ENCODE data around the gene PAK4. TPM values are rescaled to one million over a fixed set of nuclear protein-coding genes. Genes with fewer than 3 reads are reported as not detected.
"Not testable (repeated sequence)": the region's sequence is repeated elsewhere in the genome, so short reads cannot be mapped to it uniquely, and the experiment has no call there.

The PAK4 gene
- total RNA-seq, 1 donor from 2014 or later, result 19.4 TPM

DNA sequence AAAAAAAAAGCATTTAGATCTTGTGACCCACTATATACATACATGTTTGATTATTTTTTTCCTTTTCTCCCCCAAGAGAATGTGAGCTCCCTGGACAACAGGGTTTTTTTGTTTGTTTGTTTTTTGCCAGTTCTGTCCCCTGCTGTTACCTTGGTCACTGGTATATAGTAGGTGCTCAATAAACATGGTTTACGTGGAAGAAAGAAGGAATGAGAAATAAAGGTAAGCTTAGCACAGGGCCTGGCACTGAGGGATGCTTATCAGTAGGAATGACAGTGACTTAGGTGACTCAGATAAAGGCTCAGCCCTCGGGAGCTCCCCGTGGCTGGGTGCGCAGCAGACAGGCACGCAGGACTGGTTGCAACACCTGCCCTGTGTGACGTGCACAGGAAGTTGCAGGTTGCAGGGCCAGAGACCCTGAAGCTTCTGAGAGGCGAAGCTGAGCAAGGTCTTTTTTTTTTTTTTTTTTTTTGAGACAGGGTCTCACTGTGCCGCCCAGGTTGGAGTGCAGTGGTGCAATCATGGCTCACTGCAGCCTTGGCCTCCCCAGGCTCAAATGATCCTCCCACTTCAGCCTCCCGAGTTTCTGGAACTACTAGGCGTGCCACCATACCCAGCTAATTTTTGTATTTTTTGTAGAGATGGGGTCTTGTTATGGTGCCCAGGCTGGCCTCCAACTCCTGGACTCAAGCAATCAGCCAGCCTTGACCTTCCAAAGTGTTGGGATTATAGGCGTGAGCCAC lies 10.3 kb upstream of the PAK4 start:
- peaks cover 8% of the 10 kb centered on the region for H3K4me1 ChIP-seq
- H3K27me3 ChIP-seq, result no peaks in the 10 kb centered on the region
- intact Hi-C loops (cut with DNase I), result no loop called here
- H3K36me3 ChIP-seq, result no peaks in the 10 kb centered on the region
- no peak overlapping the region for H3K27ac ChIP-seq
- H3K4me3 ChIP-seq, result no peak overlapping the region
- no peak for DNase-seq (ENCODE audit: extremely low spot score in 2 of 2)
- TF ChIP-seq, protein P1, sequence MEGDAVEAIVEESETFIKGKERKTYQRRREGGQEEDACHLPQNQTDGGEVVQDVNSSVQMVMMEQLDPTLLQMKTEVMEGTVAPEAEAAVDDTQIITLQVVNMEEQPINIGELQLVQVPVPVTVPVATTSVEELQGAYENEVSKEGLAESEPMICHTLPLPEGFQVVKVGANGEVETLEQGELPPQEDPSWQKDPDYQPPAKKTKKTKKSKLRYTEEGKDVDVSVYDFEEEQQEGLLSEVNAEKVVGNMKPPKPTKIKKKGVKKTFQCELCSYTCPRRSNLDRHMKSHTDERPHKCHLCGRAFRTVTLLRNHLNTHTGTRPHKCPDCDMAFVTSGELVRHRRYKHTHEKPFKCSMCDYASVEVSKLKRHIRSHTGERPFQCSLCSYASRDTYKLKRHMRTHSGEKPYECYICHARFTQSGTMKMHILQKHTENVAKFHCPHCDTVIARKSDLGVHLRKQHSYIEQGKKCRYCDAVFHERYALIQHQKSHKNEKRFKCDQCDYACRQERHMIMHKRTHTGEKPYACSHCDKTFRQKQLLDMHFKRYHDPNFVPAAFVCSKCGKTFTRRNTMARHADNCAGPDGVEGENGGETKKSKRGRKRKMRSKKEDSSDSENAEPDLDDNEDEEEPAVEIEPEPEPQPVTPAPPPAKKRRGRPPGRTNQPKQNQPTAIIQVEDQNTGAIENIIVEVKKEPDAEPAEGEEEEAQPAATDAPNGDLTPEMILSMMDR (IDR thresholded peaks at IDR 0.05), result no peak
- TF ChIP-seq POLR2A (IDR thresholded peaks at IDR 0.05), result no peak
- TF ChIP-seq POLR2AphosphoS5 (IDR thresholded peaks at IDR 0.05; ENCODE audit: insufficient read depth in 1 of 2, low read depth in 1 of 2), result no peak
- H3K9me3 ChIP-seq, result no peaks in the 10 kb centered on the region

DNA sequence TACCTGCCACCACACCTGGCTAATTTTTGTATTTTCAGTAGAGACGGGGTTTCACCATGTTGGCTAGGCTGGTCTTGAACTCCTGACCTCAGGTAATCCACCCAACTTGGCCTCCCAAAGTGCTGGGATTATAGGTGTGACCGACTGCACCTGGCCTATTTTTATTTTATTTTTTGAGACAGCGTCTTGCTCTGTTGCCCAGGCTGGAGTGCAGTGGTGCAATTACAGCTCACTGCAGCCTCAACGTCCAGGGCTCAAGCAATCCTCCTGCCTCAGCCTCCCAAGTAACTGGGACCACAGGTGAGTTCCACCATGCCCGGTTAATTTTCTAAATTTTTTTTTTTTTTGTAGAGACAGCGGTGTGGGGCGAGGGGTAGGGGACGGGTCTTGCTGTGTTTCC lies 8.6 kb upstream of the PAK4 start:
- H3K27me3 ChIP-seq, H3K27ac ChIP-seq: not testable (repeated sequence)

DNA sequence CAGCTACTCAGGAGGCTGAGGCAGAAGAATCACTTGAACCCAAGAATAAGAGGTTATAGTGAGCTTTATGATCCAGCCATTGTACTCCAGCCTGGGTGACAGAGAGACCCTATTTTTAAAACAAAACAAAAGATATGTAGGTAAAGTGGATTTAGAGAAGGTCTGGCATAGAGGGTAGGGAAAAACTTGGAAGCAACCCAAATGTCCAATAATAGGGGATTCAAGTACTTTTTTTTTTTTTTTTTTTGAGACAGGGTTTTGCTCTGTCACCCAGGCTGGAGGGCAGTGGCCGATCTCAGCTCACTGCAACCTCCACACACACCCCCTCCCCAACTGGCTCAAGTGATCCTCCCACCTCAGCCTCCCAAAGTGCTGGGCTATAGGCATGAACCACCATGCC lies 5.8 kb upstream of the PAK4 start:
- intact Hi-C loops (cut with DNase I), result loop anchor here (5.0 to 10.0 kb wide), 2 partner anchors 62 to 355 kb away; no protein-coding TSS in a partner anchor
- no peak overlapping the region for H3K27ac ChIP-seq
- no peaks in the 10 kb centered on the region for H3K36me3 ChIP-seq
- no peaks in the 10 kb centered on the region for H3K27me3 ChIP-seq
- DNase-seq (ENCODE audit: extremely low spot score in 2 of 2), result no peak
- no peaks in the 10 kb centered on the region for H3K9me3 ChIP-seq
- no peak overlapping the region for H3K4me3 ChIP-seq
- H3K4me1 ChIP-seq, result no peaks in the 10 kb centered on the region
- TF ChIP-seq, protein P1 (IDR thresholded peaks at IDR 0.05), result no peak
- TF ChIP-seq POLR2AphosphoS5 (IDR thresholded peaks at IDR 0.05; ENCODE audit: insufficient read depth in 1 of 2, low read depth in 1 of 2) (no peak), POLR2A (IDR thresholded peaks at IDR 0.05) (no peak)

More for the DNA sequence above, 8.6 kb upstream of the PAK4 start:
- intact Hi-C loops (cut with DNase I); H3K9me3 ChIP-seq; H3K4me1 ChIP-seq; H3K36me3 ChIP-seq; DNase-seq (ENCODE audit: extremely low spot score in 2 of 2); H3K4me3 ChIP-seq: not testable (repeated sequence)

DNA sequence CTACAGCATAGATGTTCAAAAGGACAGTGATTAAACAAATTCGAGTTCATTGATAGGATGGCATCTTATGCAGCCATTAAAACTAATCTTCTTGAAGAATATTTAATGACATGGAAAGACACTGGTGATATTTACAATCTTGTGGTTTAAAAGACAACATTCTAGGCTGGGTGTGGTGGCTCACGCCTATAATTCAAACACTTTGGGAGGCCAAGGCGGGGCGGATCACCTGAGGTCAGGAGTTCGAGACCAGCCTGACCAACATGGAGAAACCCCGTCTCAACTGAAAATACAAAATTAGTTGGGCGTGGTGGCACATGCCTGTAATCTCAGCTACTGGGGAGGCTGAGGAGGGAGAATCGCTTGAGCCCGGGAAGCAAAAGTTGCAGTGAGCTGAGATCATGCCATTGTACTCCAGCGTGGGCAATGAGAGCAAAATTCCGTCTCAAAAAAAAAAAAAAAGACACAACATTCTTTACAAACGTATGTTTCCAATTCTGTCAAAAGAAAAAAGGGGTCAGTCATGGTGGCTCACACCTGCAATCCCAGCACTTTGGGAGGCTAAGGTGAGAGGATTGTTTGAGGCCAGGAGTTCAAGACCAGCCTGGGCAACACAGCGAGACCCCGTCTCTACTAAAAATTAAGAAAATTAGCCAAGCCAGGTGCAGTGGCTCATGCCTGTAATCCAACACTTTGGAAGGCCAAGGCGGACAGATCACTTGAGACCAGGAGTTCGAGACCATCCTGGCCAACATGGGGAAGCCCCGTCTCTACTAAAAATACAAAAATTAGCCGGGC lies 2.5 kb upstream of the PAK4 start:
- intact Hi-C loops (cut with DNase I), result loop anchor here (2.0 to 10.0 kb wide), 3 partner anchors 59 to 352 kb away; no protein-coding TSS in a partner anchor
- Histone ChIP-seq H3K4me1 (peaks cover 23% of the 10 kb centered on the region), H3K27ac (no peak overlapping the region)

DNA sequence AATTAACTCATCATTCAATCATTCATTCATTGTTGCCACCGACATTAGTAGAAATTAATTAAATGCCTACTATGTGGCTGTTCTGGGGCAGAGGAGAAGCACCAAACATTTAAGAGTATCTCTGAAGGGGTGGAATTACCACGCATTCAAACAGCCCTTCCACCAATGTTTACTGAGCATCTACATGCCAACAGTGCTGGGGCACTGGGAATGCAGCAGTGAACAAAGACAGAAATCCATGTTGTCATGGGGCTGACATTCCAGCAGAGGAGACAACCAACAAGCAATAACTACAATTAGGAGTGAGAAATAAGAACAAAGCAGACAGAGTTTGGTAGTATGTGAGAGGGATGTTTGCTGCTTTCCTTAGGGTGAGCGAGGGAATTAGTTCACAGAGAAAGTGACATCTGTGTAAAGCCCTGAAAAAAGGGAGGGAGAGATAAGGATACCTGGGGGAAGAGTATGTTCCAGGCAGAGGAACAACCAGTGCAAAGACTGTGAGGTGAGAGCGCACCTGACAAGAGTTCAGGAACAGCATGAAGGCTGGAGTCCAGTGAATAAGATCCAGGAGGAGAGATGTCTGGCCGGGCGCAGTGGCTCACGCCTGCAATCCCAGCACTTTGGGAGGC lies 1.3 kb upstream of the PAK4 start:
- no peak for DNase-seq (ENCODE audit: extremely low spot score in 2 of 2)
- Histone ChIP-seq H3K36me3 (no peaks in the 10 kb centered on the region), H3K4me1 (peaks cover 34% of the 10 kb centered on the region), H3K4me3 (no peak overlapping the region), H3K27me3 (no peaks in the 10 kb centered on the region), H3K9me3 (no peaks in the 10 kb centered on the region), H3K27ac (no peak overlapping the region)
- intact Hi-C loops (cut with DNase I), result loop anchor here (5.0 to 10.0 kb wide), 2 partner anchors 58 to 351 kb away; no protein-coding TSS in a partner anchor
- TF ChIP-seq, protein P1 (IDR thresholded peaks at IDR 0.05), result no peak
- TF ChIP-seq POLR2A (IDR thresholded peaks at IDR 0.05), result no peak
- TF ChIP-seq POLR2AphosphoS5 (IDR thresholded peaks at IDR 0.05; ENCODE audit: insufficient read depth in 1 of 2, low read depth in 1 of 2), result no peak

More for the DNA sequence above, 2.5 kb upstream of the PAK4 start:
- H3K4me3 ChIP-seq, result no peak overlapping the region
- H3K36me3 ChIP-seq, result no peaks in the 10 kb centered on the region
- H3K27me3 ChIP-seq, result no peaks in the 10 kb centered on the region
- TF ChIP-seq, protein P1 (IDR thresholded peaks at IDR 0.05), result no peak
- no peak for TF ChIP-seq POLR2A (IDR thresholded peaks at IDR 0.05)
- no peak for TF ChIP-seq POLR2AphosphoS5 (IDR thresholded peaks at IDR 0.05; ENCODE audit: insufficient read depth in 1 of 2, low read depth in 1 of 2)
- no peaks in the 10 kb centered on the region for H3K9me3 ChIP-seq
- no peak for DNase-seq (ENCODE audit: extremely low spot score in 2 of 2)

All from vagina (tissue), 2 donors.